Right cardiac atrium (tissue), 5 donors: ENCODE measurements around the gene ZNF407. TPM values are rescaled to one million over a fixed set of nuclear protein-coding genes. Genes with fewer than 3 reads are reported as not detected.

Source experiments
- ATAC-seq, 2 donors: fragments of 200-7000 bp; cut with Tn5 transposase; one replicate each; pipeline versions ENCODE4 v1.8.0 to v1.9.1; 2020; ENCODE audit warnings: moderate library complexity in 2 of 2, mild to moderate bottlenecking in 1 of 2
- DNase-seq, 3 donors: peaks; one replicate each; pipeline ENCODE4 v3.0.0-alpha.2; 2020
- H3K27ac ChIP-seq: one replicate; pipeline ENCODE4 v1.5.1; 2013; ENCODE audit warnings: mild to moderate bottlenecking, low read length, control low read depth, moderate library complexity
- H3K27me3 ChIP-seq: one replicate; pipeline ENCODE4 v1.6.1; 2013; ENCODE audit not compliant: control insufficient read depth, insufficient read depth
- H3K4me1 ChIP-seq: one replicate; pipeline ENCODE4 v1.6.1; 2013; ENCODE audit warnings: low read length; ENCODE audit not compliant: control insufficient read depth, insufficient read depth
- H3K4me3 ChIP-seq: one replicate; pipeline ENCODE4 v1.5.1; 2013; ENCODE audit warnings: low read length, control low read depth
- H3K9me3 ChIP-seq: one replicate; pipeline ENCODE4 v1.6.1; 2013; ENCODE audit warnings: low read length; ENCODE audit not compliant: control insufficient read depth
- WGBS: extraction: QIAGEN DNeasy Blood & Tissue Kit; methylation state at CpG from one replicate; pipeline ENCODE4 v1.1.7; 2013; 5-methylcytosine and 5-hydroxymethylcytosine counted together
- intact Hi-C, 4 donors: fragments of 100-400 bp; cut with DNase I; formaldehyde crosslinking; loops; one replicate each; pipeline versions ENCODE4 v1.11.0 to v1.14.0; 2022 to 2023
- long read RNA-seq, 4 donors: library from polyadenylated mRNA; unstranded; transcript quantifications; one replicate each; pipeline ENCODE4 v2.0.0, GENCODE V29; 2020 to 2021
- polyA plus RNA-seq: library from polyadenylated mRNA; stranded (reverse); fragments of 200-250 nt; gene quantifications from one replicate; pipeline ENCODE4 v1.2.3, GENCODE V29; 2013
- total RNA-seq, 4 donors: library from RNA; stranded (reverse); fragmentation: NEBNext Ultra II Directional; extraction: Animal tissue kit (Norgen Biotek cat#: 25700); gene quantifications; one replicate each; pipeline ENCODE4 v1.2.1, GENCODE V29; 2021
- donor health status: healthy with polysubstance abuse.
- donor health status: DM: no; HTN: yes; CAD: no.
- donor health status: DM: no; HTN: no; CAD: no.
- donor health status: DM: no; HTN: yes; CAD: no; lungs with severe emphysema.
- donor health status: DM: yes; HTN: yes; CAD: no.

The ZNF407 gene
- total RNA-seq (10 to 100 TPM; 10.6 to 14.7 (median 12.9) TPM), polyA plus RNA-seq (3.8 TPM)
- long read RNA-seq, donor 1, full-length matches to known transcripts, result 5 of 12 reads
- long read RNA-seq, donor 1, partial matches to known transcripts, result 3 of 12 reads
- long read RNA-seq, donor 1, other reads (novel, unspliced or antisense), result 4 of 12 reads
- long read RNA-seq, donor 2, full-length matches to known transcripts, result 2 of 5 reads
- long read RNA-seq, donor 2, partial matches to known transcripts, result 0 of 5 reads
- long read RNA-seq, donor 2, other reads (novel, unspliced or antisense), result 3 of 5 reads
- long read RNA-seq, donor 3, full-length matches to known transcripts, result 7 of 20 reads
- long read RNA-seq, donor 3, partial matches to known transcripts, result 5 of 20 reads
- long read RNA-seq, donor 3, other reads (novel, unspliced or antisense), result 8 of 20 reads
- long read RNA-seq, donor 4, full-length matches to known transcripts, result 2 of 6 reads
- long read RNA-seq, donor 4, partial matches to known transcripts, result 1 of 6 reads
- long read RNA-seq, donor 4, other reads (novel, unspliced or antisense), result 3 of 6 reads

- ATAC-seq (peak; percentile 96 to 97), DNase-seq (peak; percentile 87 to 94 (median 93))
- H3K9me3 ChIP-seq, result no peaks in the 10 kb centered on the region
- under 1% methylated on average over 64 of the region's 64 CpGs for WGBS
- no peaks in the 10 kb centered on the region for H3K27me3 ChIP-seq
- H3K4me3 ChIP-seq, result peak within 1 kb of the TSS; percentile 72
- intact Hi-C loops, result no loop called here
- H3K27ac ChIP-seq, result peak within 1 kb of the TSS; percentile 100
- no peaks in the 10 kb centered on the region for H3K4me1 ChIP-seq
These were observed at the start of gene ZNF407 for GRCh38 chr18:74597662-74598349. Gene ZNF407 (plus strand): TSS chr18:74597870. CDS start chr18:74631020, 33,150 bp downstream.

- Histone ChIP-seq H3K27me3 (no peaks in the 10 kb centered on the region), H3K4me3 (no peak overlapping the region), H3K27ac (no peak overlapping the region), H3K4me1 (peaks cover 12% of the 10 kb centered on the region), H3K9me3 (no peaks in the 10 kb centered on the region)
- DNase-seq, result no peak
- intact Hi-C loops, result loop anchor here (2.0 to 10.0 kb wide), 4 partner anchors 195 to 365 kb away; no protein-coding TSS in a partner anchor
- ATAC-seq, result no peak
- 100% methylated on average over 1 of the region's 1 CpG for WGBS
These were observed 48.0 kb upstream of the ZNF407 start for GRCh38 chr18:74549591-74550104.

- Histone ChIP-seq H3K4me1 (peaks cover 12% of the 10 kb centered on the region), H3K9me3 (no peaks in the 10 kb centered on the region), H3K27ac (no peak overlapping the region), H3K27me3 (no peaks in the 10 kb centered on the region), H3K4me3 (no peak overlapping the region)
- intact Hi-C loops, result loop anchor here (2.0 to 10.0 kb wide), 3 partner anchors 196 to 356 kb away; no protein-coding TSS in a partner anchor
- ATAC-seq, result no peak
- 94% methylated on average over 6 of the region's 6 CpGs for WGBS
- DNase-seq, result no peak
These were observed 46.8 kb upstream of the ZNF407 start for GRCh38 chr18:74550886-74551285.

GRCh38 chr18:74551452-74551851 is 46.2 kb upstream of the ZNF407 start:
- intact Hi-C loops, result loop anchor here (2.0 to 10.0 kb wide), 3 partner anchors 197 to 357 kb away; no protein-coding TSS in a partner anchor
- no peaks in the 10 kb centered on the region for H3K9me3 ChIP-seq
- WGBS, result 44% methylated on average over 3 of the region's 3 CpGs
- no peak overlapping the region for H3K4me3 ChIP-seq
- peaks cover 7% of the 10 kb centered on the region for H3K4me1 ChIP-seq
- ATAC-seq (no peak), DNase-seq (no peak)
- no peaks in the 10 kb centered on the region for H3K27me3 ChIP-seq
- no peak overlapping the region for H3K27ac ChIP-seq

- 21% methylated on average over 5 of the region's 5 CpGs for WGBS
- H3K9me3 ChIP-seq, result no peaks in the 10 kb centered on the region
- no peak overlapping the region for H3K4me3 ChIP-seq
- intact Hi-C loops, result loop anchor here (2.0 to 10.0 kb wide), 3 partner anchors 197 to 357 kb away; no protein-coding TSS in a partner anchor
- peak; percentile 81 to 91 (median 87) for DNase-seq
- H3K27me3 ChIP-seq, result no peaks in the 10 kb centered on the region
- H3K4me1 ChIP-seq, result peaks cover 5% of the 10 kb centered on the region
- H3K27ac ChIP-seq, result no peak overlapping the region
- ATAC-seq, result peak; percentile 92 to 93
These were observed 45.6 kb upstream of the ZNF407 start for GRCh38 chr18:74551936-74552555.

GRCh38 chr18:74556126-74556525 is 41.5 kb upstream of the ZNF407 start:
- H3K4me1 ChIP-seq, result no peaks in the 10 kb centered on the region
- ATAC-seq (no peak), DNase-seq (no peak)
- H3K4me3 ChIP-seq, result no peak overlapping the region
- no peaks in the 10 kb centered on the region for H3K27me3 ChIP-seq
- no peaks in the 10 kb centered on the region for H3K9me3 ChIP-seq
- no peak overlapping the region for H3K27ac ChIP-seq
- intact Hi-C loops, result loop anchor here in 2 of 4 donors (10.0 kb wide), 1 partner anchor 361 kb away; no protein-coding TSS in a partner anchor
- 83% methylated on average over 11 of the region's 11 CpGs for WGBS

GRCh38 chr18:74558096-74558495 is 39.6 kb upstream of the ZNF407 start:
- DNase-seq (no peak), ATAC-seq (no peak)
- 73% methylated on average over 4 of the region's 4 CpGs for WGBS
- intact Hi-C loops, result loop anchor here in 2 of 4 donors (10.0 kb wide), 1 partner anchor 363 kb away; no protein-coding TSS in a partner anchor
- Histone ChIP-seq H3K27me3 (no peaks in the 10 kb centered on the region), H3K9me3 (no peaks in the 10 kb centered on the region), H3K4me3 (no peak overlapping the region), H3K27ac (no peak overlapping the region), H3K4me1 (no peaks in the 10 kb centered on the region)

GRCh38 chr18:74562131-74562730 is 35.4 kb upstream of the ZNF407 start:
- intact Hi-C loops, result no loop called here
- ATAC-seq, result no peak
- H3K27ac ChIP-seq, result no peak overlapping the region
- no peaks in the 10 kb centered on the region for H3K9me3 ChIP-seq
- no peak overlapping the region for H3K4me3 ChIP-seq
- no peak for DNase-seq
- WGBS, result 69% methylated on average over 4 of the region's 4 CpGs
- H3K4me1 ChIP-seq, result no peaks in the 10 kb centered on the region
- H3K27me3 ChIP-seq, result no peaks in the 10 kb centered on the region

- intact Hi-C loops, result no loop called here
- DNase-seq, result no peak
- H3K27me3 ChIP-seq, result no peaks in the 10 kb centered on the region
- no peaks in the 10 kb centered on the region for H3K4me1 ChIP-seq
- no peak for ATAC-seq
- H3K4me3 ChIP-seq, result no peak overlapping the region
- H3K9me3 ChIP-seq, result no peaks in the 10 kb centered on the region
- 67% methylated on average over 4 of the region's 4 CpGs for WGBS
- no peak overlapping the region for H3K27ac ChIP-seq
These were observed 34.9 kb upstream of the ZNF407 start for GRCh38 chr18:74562775-74563174.

GRCh38 chr18:74563999-74564398 is 33.7 kb upstream of the ZNF407 start:
- no peak for DNase-seq
- H3K27ac ChIP-seq, result no peak overlapping the region
- no peaks in the 10 kb centered on the region for H3K27me3 ChIP-seq
- no peak for ATAC-seq
- H3K9me3 ChIP-seq, result no peaks in the 10 kb centered on the region
- no peak overlapping the region for H3K4me3 ChIP-seq
- WGBS, result 22% methylated on average over 3 of the region's 3 CpGs
- intact Hi-C loops, result no loop called here
- H3K4me1 ChIP-seq, result no peaks in the 10 kb centered on the region
